CMK (cell line): ENCODE data around the gene NOS1AP.
"Not testable (repeated sequence)": the region's sequence is repeated elsewhere in the genome, so short reads cannot be mapped to it uniquely, and the experiment has no call there.

Experiments
- DNase-seq: peaks from one replicate; pipeline ENCODE4 v3.0.0-alpha.2; 2010; ENCODE audit warnings: low read depth

NOS1AP gene

GRCh38 chr1:162416215-162416614 lies 346.7 kb downstream of the NOS1AP start:
- no peak for DNase-seq

- DNase-seq = no peak
These were observed 347.4 kb downstream of the NOS1AP start for GRCh38 chr1:162416909-162417308.

- DNase-seq = no peak
These were observed 348.2 kb downstream of the NOS1AP start for GRCh38 chr1:162417650-162418049.

GRCh38 chr1:162418584-162418983 lies 349.1 kb downstream of the NOS1AP start:
- DNase-seq = not testable (repeated sequence)

GRCh38 chr1:162419450-162419931 lies 350.0 kb downstream of the NOS1AP start:
- not testable (repeated sequence) for DNase-seq
